SU-DHL-6 (cell line): ENCODE results near the gene BMPR1B.

ENCODE experiments used
- H2AFZ ChIP-seq: fragments of 200-600 bp; sonication (generic); 2 replicates; pipeline ENCODE4 v1.6.1; 2014; ENCODE audit warnings: low read depth, mild to moderate bottlenecking, moderate library complexity, mixed read lengths, antibody characterized with exemption, low read length; ENCODE audit not compliant: severe bottlenecking
- H3F3A ChIP-seq: fragments of 200-600 bp; shearing (Covaris generic); 2 replicates; pipeline ENCODE4 v1.6.0; 2016; ENCODE audit warnings: antibody characterized with exemption, mild to moderate bottlenecking; ENCODE audit not compliant: insufficient read depth
- H3K27ac ChIP-seq: fragments of 200-600 bp; sonication (generic); 2 replicates; pipeline ENCODE4 v1.5.1; 2016; ENCODE audit warnings: low read depth, mild to moderate bottlenecking, low read length, moderate library complexity, mixed read lengths
- H3K27me3 ChIP-seq: fragments of 200-600 bp; sonication (generic), shearing (Covaris generic); 2 replicates; pipeline ENCODE4 v1.6.0; 2014; ENCODE audit warnings: mild to moderate bottlenecking, low read length
- H3K36me3 ChIP-seq: fragments of 200-600 bp; sonication (generic); 2 replicates; pipeline ENCODE4 v1.6.1; 2014; ENCODE audit warnings: mild to moderate bottlenecking, low read length, mixed read lengths
- H3K4me2 ChIP-seq: fragments of 300-600, 200-600 bp; shearing (Covaris generic), sonication (generic); 2 replicates; pipeline ENCODE4 v1.6.0; 2014; ENCODE audit warnings: low read length, low read depth, mild to moderate bottlenecking; ENCODE audit not compliant: poor library complexity, severe bottlenecking
- H3K4me3 ChIP-seq: fragments of 200-600 bp; sonication (generic); 2 replicates; pipeline ENCODE4 v1.5.1; 2014; ENCODE audit warnings: antibody characterized with exemption, low read length, mild to moderate bottlenecking, mixed read lengths; ENCODE audit not compliant: insufficient read depth, poor library complexity, severe bottlenecking
- H3K79me2 ChIP-seq: fragments of 200-600 bp; sonication (generic); 2 replicates; pipeline ENCODE4 v1.6.1; 2014; ENCODE audit warnings: mild to moderate bottlenecking, low read length, moderate library complexity; ENCODE audit not compliant: insufficient read depth
- H3K9ac ChIP-seq: fragments of 200-600 bp; sonication (generic); 2 replicates; pipeline ENCODE4 v1.7.0; 2014; ENCODE audit warnings: mild to moderate bottlenecking, low read length
- H3K9me2 ChIP-seq: fragments of 200-600 bp; sonication (generic); replicated peaks from 2 replicates; pipeline ENCODE4 v1.6.1; 2014; ENCODE audit warnings: low read length; ENCODE audit not compliant: insufficient read depth
- H3K9me3 ChIP-seq: fragments of 200-600 bp; sonication (generic); 2 replicates; pipeline ENCODE4 v1.6.1; 2014; ENCODE audit warnings: low read length, mixed read lengths; ENCODE audit not compliant: insufficient read depth
- H4K20me1 ChIP-seq: fragments of 200-600 bp; sonication (generic); 2 replicates; pipeline ENCODE4 v1.6.1; 2014; ENCODE audit warnings: low read depth, mild to moderate bottlenecking, antibody characterized with exemption, low read length, moderate library complexity, mixed read lengths
- CTCF ChIP-seq: fragments of 200-600 bp; sonication (generic); IDR thresholded peaks from one replicate; pipeline ENCODE4 v1.5.1; 2017; ENCODE audit warnings: antibody characterized with exemption, mild to moderate bottlenecking, low read length, moderate library complexity; ENCODE audit not compliant: insufficient read depth, poor library complexity, severe bottlenecking
- EZH2phosphoT487 ChIP-seq: fragments of 200-600 bp; sonication (generic), shearing (Covaris generic); conservative IDR thresholded peaks from 2 replicates; pipeline ENCODE4 v1.6.1; 2018; ENCODE audit warnings: mild to moderate bottlenecking, antibody characterized with exemption, low read length, moderate library complexity, mixed read lengths

The BMPR1B gene

GRCh38 chr4:95193391-95194224, 435.9 kb downstream of the BMPR1B start:
- Histone ChIP-seq H3K4me3 (no peak overlapping the region), H3F3A (no peaks in the 10 kb centered on the region), H3K9me3 (no peaks in the 10 kb centered on the region), H2AFZ (no peak overlapping the region), H3K9me2 (no peaks in the 10 kb centered on the region), H3K27me3 (no peaks in the 10 kb centered on the region), H3K27ac (no peak overlapping the region), H3K4me2 (no peak overlapping the region), H3K36me3 (no peaks in the 10 kb centered on the region), H3K79me2 (no peaks in the 10 kb centered on the region), H4K20me1 (no peaks in the 10 kb centered on the region), H3K9ac (no peak overlapping the region)
- TF ChIP-seq CTCF = no peak
- TF ChIP-seq EZH2phosphoT487 = no peak

- Histone ChIP-seq H3K9ac (no peak overlapping the region), H3F3A (no peaks in the 10 kb centered on the region), H3K27ac (no peak overlapping the region), H3K4me2 (no peak overlapping the region), H3K4me3 (no peak overlapping the region), H3K9me3 (no peaks in the 10 kb centered on the region), H2AFZ (no peak overlapping the region), H3K9me2 (no peaks in the 10 kb centered on the region), H3K27me3 (no peaks in the 10 kb centered on the region), H3K79me2 (no peaks in the 10 kb centered on the region), H3K36me3 (no peaks in the 10 kb centered on the region), H4K20me1 (no peaks in the 10 kb centered on the region)
- TF ChIP-seq CTCF (no peak), EZH2phosphoT487 (no peak)
Observed at GRCh38 chr4:95197353-95197752, 439.6 kb downstream of the BMPR1B start.

GRCh38 chr4:95198961-95199360, 441.2 kb downstream of the BMPR1B start:
- Histone ChIP-seq H3K9me2 (no peaks in the 10 kb centered on the region), H3K36me3 (no peaks in the 10 kb centered on the region), H4K20me1 (no peaks in the 10 kb centered on the region), H2AFZ (no peak overlapping the region), H3K4me2 (no peak overlapping the region), H3K27me3 (no peaks in the 10 kb centered on the region), H3K9me3 (no peaks in the 10 kb centered on the region), H3K9ac (no peak overlapping the region), H3F3A (no peaks in the 10 kb centered on the region), H3K27ac (no peak overlapping the region), H3K4me3 (no peak overlapping the region), H3K79me2 (no peaks in the 10 kb centered on the region)
- TF ChIP-seq CTCF (no peak), EZH2phosphoT487 (no peak)
